Measurements from ENCODE around the gene CORIN. TPM values are rescaled to one million over a fixed set of nuclear protein-coding genes. Genes with fewer than 3 reads are reported as not detected.

Gene CORIN
- polyA plus RNA-seq, 2 of the 4 experiments (the other 2 are of a cell fraction): 0.03 TPM; not detected in 1

GRCh38 chr4:47840291-47840690 lies 2.4 kb upstream of the CORIN start:
- WGBS (ENCODE audit: missing lambda C conversion rate): 83% methylated on average over 1 of the region's 1 CpG
- no peak overlapping the region for H3K4me2 ChIP-seq
- TF ChIP-seq, protein P1, sequence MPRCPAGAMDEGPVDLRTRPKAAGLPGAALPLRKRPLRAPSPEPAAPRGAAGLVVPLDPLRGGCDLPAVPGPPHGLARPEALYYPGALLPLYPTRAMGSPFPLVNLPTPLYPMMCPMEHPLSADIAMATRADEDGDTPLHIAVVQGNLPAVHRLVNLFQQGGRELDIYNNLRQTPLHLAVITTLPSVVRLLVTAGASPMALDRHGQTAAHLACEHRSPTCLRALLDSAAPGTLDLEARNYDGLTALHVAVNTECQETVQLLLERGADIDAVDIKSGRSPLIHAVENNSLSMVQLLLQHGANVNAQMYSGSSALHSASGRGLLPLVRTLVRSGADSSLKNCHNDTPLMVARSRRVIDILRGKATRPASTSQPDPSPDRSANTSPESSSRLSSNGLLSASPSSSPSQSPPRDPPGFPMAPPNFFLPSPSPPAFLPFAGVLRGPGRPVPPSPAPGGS (IDR thresholded peaks at IDR 0.05): no peak
- no peak for TF ChIP-seq REST (IDR thresholded peaks at IDR 0.05)
- TF ChIP-seq ZC3H11A (IDR thresholded peaks at IDR 0.05): no peak
- TF ChIP-seq GATA3 (IDR thresholded peaks at IDR 0.05; ENCODE audit: borderline replicate concordance): no peak
- TF ChIP-seq CBX8 (IDR thresholded peaks at IDR 0.05): no peak
- no peak for TF ChIP-seq MAFK (IDR thresholded peaks at IDR 0.05; ENCODE audit: partially characterized antibody)
- TF ChIP-seq, protein P2, sequence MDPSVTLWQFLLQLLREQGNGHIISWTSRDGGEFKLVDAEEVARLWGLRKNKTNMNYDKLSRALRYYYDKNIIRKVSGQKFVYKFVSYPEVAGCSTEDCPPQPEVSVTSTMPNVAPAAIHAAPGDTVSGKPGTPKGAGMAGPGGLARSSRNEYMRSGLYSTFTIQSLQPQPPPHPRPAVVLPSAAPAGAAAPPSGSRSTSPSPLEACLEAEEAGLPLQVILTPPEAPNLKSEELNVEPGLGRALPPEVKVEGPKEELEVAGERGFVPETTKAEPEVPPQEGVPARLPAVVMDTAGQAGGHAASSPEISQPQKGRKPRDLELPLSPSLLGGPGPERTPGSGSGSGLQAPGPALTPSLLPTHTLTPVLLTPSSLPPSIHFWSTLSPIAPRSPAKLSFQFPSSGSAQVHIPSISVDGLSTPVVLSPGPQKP (IDR thresholded peaks at IDR 0.05; ENCODE audit: low read depth, low read length): no peak
- TF ChIP-seq HDAC2 (IDR thresholded peaks at IDR 0.05): no peak
- no peak for TF ChIP-seq RAD21 (conservative IDR thresholded peaks at IDR 0.05 in 1 of 2, IDR thresholded peaks at IDR 0.05 in 1 of 2)
- TF ChIP-seq, protein P3, sequence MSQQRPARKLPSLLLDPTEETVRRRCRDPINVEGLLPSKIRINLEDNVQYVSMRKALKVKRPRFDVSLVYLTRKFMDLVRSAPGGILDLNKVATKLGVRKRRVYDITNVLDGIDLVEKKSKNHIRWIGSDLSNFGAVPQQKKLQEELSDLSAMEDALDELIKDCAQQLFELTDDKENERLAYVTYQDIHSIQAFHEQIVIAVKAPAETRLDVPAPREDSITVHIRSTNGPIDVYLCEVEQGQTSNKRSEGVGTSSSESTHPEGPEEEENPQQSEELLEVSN (IDR thresholded peaks at IDR 0.05; ENCODE audit: borderline replicate concordance, low read depth): no peak
- TF ChIP-seq, protein P4, sequence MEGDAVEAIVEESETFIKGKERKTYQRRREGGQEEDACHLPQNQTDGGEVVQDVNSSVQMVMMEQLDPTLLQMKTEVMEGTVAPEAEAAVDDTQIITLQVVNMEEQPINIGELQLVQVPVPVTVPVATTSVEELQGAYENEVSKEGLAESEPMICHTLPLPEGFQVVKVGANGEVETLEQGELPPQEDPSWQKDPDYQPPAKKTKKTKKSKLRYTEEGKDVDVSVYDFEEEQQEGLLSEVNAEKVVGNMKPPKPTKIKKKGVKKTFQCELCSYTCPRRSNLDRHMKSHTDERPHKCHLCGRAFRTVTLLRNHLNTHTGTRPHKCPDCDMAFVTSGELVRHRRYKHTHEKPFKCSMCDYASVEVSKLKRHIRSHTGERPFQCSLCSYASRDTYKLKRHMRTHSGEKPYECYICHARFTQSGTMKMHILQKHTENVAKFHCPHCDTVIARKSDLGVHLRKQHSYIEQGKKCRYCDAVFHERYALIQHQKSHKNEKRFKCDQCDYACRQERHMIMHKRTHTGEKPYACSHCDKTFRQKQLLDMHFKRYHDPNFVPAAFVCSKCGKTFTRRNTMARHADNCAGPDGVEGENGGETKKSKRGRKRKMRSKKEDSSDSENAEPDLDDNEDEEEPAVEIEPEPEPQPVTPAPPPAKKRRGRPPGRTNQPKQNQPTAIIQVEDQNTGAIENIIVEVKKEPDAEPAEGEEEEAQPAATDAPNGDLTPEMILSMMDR (IDR thresholded peaks at IDR 0.05): no peak
- no peak for TF ChIP-seq HOXB5 (CRISPR knock-in tag; IDR thresholded peaks at IDR 0.05)
- no peak for TF ChIP-seq ZFP36 (IDR thresholded peaks at IDR 0.05; ENCODE audit: borderline replicate concordance, partially characterized antibody)
- no peak for TF ChIP-seq TP53 (CRISPR knock-in tag; IDR thresholded peaks at IDR 0.05)
- no peak for TF ChIP-seq BHLHE40 (IDR thresholded peaks at IDR 0.05; ENCODE audit: low read depth, low read length)
- no peak for DNase-seq (ENCODE audit: low read depth in 1 of 2, low spot score in 1 of 2)
- POLR2A ChIA-PET: no interaction called here
- no peaks in the 10 kb centered on the region for H3K9me3 ChIP-seq
- no peak overlapping the region for H3K4me3 ChIP-seq
- no peak overlapping the region for H3K27ac ChIP-seq
- FAIRE-seq: no peak
- H3K4me1 ChIP-seq: 0 out of 3 replicates have a peak, but pooled peaks cover 3% of the 10 kb centered on the region
- CTCF ChIA-PET: interaction anchor here (1.5 kb wide), 1 partner anchor 135 kb away, joined by 4 read pairs; no protein-coding TSS in a partner anchor
- no peak for ATAC-seq

GRCh38 chr4:47839259-47839658 lies 1.4 kb upstream of the CORIN start:
- ATAC-seq (no peak), DNase-seq (ENCODE audit: low read depth in 1 of 2, low spot score in 1 of 2) (peak in 1 of 2 experiments; percentile 1), FAIRE-seq (no peak)
- 0 out of 3 replicates have a peak, but pooled peaks cover 3% of the 10 kb centered on the region for H3K4me1 ChIP-seq
- H3K4me3 ChIP-seq: no peak overlapping the region
- ChIA-PET CTCF (interaction anchor here (0.7 to 1.5 kb wide), 3 partner anchors 8 to 180 kb away, joined by 3 to 4 read pairs (median 3); no protein-coding TSS in a partner anchor), POLR2A (no interaction called here)
- TF ChIP-seq ZC3H11A (IDR thresholded peaks at IDR 0.05): no peak
- no peak for TF ChIP-seq MAZ (IDR thresholded peaks at IDR 0.05; ENCODE audit: borderline replicate concordance, low read depth, low read length)
- no peak for TF ChIP-seq HOXB5 (CRISPR knock-in tag; IDR thresholded peaks at IDR 0.05)
- no peak for TF ChIP-seq NPAS2 (CRISPR knock-in tag; IDR thresholded peaks at IDR 0.05; ENCODE audit: borderline replicate concordance)
- no peak for TF ChIP-seq POLR2A (IDR thresholded peaks at IDR 0.05; ENCODE audit: low read length)
- TF ChIP-seq MAX (IDR thresholded peaks at IDR 0.05): no peak
- no peak for TF ChIP-seq HOXB13 (CRISPR knock-in tag; IDR thresholded peaks at IDR 0.05; ENCODE audit: low read depth)
- TF ChIP-seq EP300 (IDR thresholded peaks at IDR 0.05): no peak
- TF ChIP-seq SMC3 (IDR thresholded peaks at IDR 0.05): no peak
- TF ChIP-seq, protein P2 (IDR thresholded peaks at IDR 0.05; ENCODE audit: low read depth, low read length): no peak
- no peak for TF ChIP-seq HOXA7 (CRISPR knock-in tag; IDR thresholded peaks at IDR 0.05)
- no peak overlapping the region for H3K4me2 ChIP-seq
- no peak overlapping the region for H3K27ac ChIP-seq
- H3K9me3 ChIP-seq: no peaks in the 10 kb centered on the region
- WGBS (ENCODE audit: missing lambda C conversion rate): 91% methylated on average over 5 of the region's 5 CpGs
